Left lung (tissue), 10 donors: Measurements from ENCODE around the gene SPAAR. TPM values are rescaled to one million over a fixed set of nuclear protein-coding genes. Genes with fewer than 3 reads are reported as not detected.

Source experiments
- ATAC-seq: fragments of 200-7000 bp; cut with Tn5 transposase; one replicate; pipeline ENCODE4 v1.9.1; 2020; ENCODE audit warnings: moderate library complexity
- DNase-seq, 4 donors: peaks; one replicate each; pipeline ENCODE4 v3.0.0-alpha.2; 2013 to 2020
- H3K27ac ChIP-seq, 2 donors: fragments of 200-600 bp; sonication (generic) in 1 of 2; one replicate each; pipeline versions ENCODE4 v1.5.0 to v1.8.0; 2020 to 2021
- H3K27me3 ChIP-seq, 2 donors: fragments of 200-600 bp; sonication (generic) in 1 of 2; one replicate each; pipeline versions ENCODE4 v1.5.0 to v1.8.0; 2020 to 2021
- H3K36me3 ChIP-seq, 2 donors: fragments of 200-600 bp; sonication (generic) in 1 of 2; one replicate each; pipeline versions ENCODE4 v1.5.0 to v1.8.0; 2020 to 2021
- H3K4me1 ChIP-seq, 2 donors: fragments of 200-600 bp; one replicate each; pipeline ENCODE4 v1.8.0; 2021
- H3K4me3 ChIP-seq, 2 donors: fragments of 200-600 bp; sonication (generic) in 1 of 2; one replicate each; pipeline versions ENCODE4 v1.5.0 to v1.8.0; 2020 to 2021; ENCODE audit warnings: mild to moderate bottlenecking in 1 of 2
- H3K9me3 ChIP-seq, 2 donors: fragments of 200-600 bp; sonication (generic) in 1 of 2; one replicate each; pipeline versions ENCODE4 v1.5.0 to v1.8.0; 2020 to 2021
- CTCF ChIP-seq, 2 donors: fragments of 200-600 bp; sonication (generic) in 1 of 2; IDR thresholded peaks; one replicate each; pipeline versions ENCODE4 v1.5.0 to v1.8.0; 2021; ENCODE audit warnings: antibody characterized with exemption in 2 of 2
- intact Hi-C, 2 donors: fragments of 100-400 bp; cut with DNase I; formaldehyde crosslinking; loops; one replicate each; pipeline versions ENCODE4 v1.11.2 to v1.14.2; 2022
- polyA plus RNA-seq, 6 donors: library from polyadenylated mRNA; unstranded; fragments of 120-200 nt; gene quantifications; one replicate each; pipeline ENCODE4 v1.2.1, GENCODE V29; 2013; ENCODE audit not compliant: insufficient read length in 6 of 6
- total RNA-seq, 2 donors: library from RNA; stranded (reverse); fragmentation: NEBNext Ultra II Directional; extraction: Animal tissue kit (Norgen Biotek cat#: 25700); gene quantifications; one replicate each; pipeline ENCODE4 v1.2.1, GENCODE V29; 2021
- donor health status: DM: no; HTN: yes; CAD: no.
- donor health status: DM: no; HTN: no; CAD: no.

The SPAAR gene
- total and polyA plus RNA-seq, 8 donors = 2.9 to 6.8 (median 3.7) TPM

- Histone ChIP-seq H3K27ac (peak overlapping the region; percentile 91 to 95), H3K4me1 (peaks cover 54 to 82% of the 10 kb centered on the region in 2 donors), H3K9me3 (no peaks in the 10 kb centered on the region), H3K4me3 (no peak overlapping the region), H3K36me3 (no peaks in the 10 kb centered on the region), H3K27me3 (no peaks in the 10 kb centered on the region)
- no peak for TF ChIP-seq CTCF (IDR thresholded peaks at IDR 0.05)
- ATAC-seq = peak; percentile 67
- DNase-seq = peak in 3 of 4 donors; percentile 24 to 84 (median 75)
- intact Hi-C loops = loop anchor here in 1 of 2 donors (5.0 kb wide), 1 partner anchor 40 kb away; no protein-coding TSS in a partner anchor
Measured at GRCh38 chr9:35906923-35907699, 2.2 kb upstream of the SPAAR start.

- H3K4me1 ChIP-seq = peaks cover 54 to 81% of the 10 kb centered on the region in 2 donors
- peak; percentile 63 for ATAC-seq
- no peaks in the 10 kb centered on the region for H3K27me3 ChIP-seq
- no peak overlapping the region for H3K4me3 ChIP-seq
- H3K36me3 ChIP-seq = no peaks in the 10 kb centered on the region
- H3K27ac ChIP-seq = peak overlapping the region; percentile 91 to 95
- intact Hi-C loops = loop anchor here in 1 of 2 donors (5.0 kb wide), 1 partner anchor 39 kb away; no protein-coding TSS in a partner anchor
- TF ChIP-seq CTCF (IDR thresholded peaks at IDR 0.05) = no peak
- H3K9me3 ChIP-seq = no peaks in the 10 kb centered on the region
- peak in 3 of 4 donors; percentile 40 to 73 (median 67) for DNase-seq
Measured at GRCh38 chr9:35907711-35908503, 1.4 kb upstream of the SPAAR start.

GRCh38 chr9:35908504-35909125, 675 bp upstream of the SPAAR start:
- no peaks in the 10 kb centered on the region for H3K9me3 ChIP-seq
- peak in 1 of 4 donors; percentile 46 for DNase-seq
- no peak for TF ChIP-seq CTCF (IDR thresholded peaks at IDR 0.05)
- no peaks in the 10 kb centered on the region for H3K36me3 ChIP-seq
- no peak overlapping the region for H3K4me3 ChIP-seq
- H3K4me1 ChIP-seq = peaks cover 54 to 75% of the 10 kb centered on the region in 2 donors
- no peaks in the 10 kb centered on the region for H3K27me3 ChIP-seq
- ATAC-seq = no peak
- intact Hi-C loops = loop anchor here in 1 of 2 donors (5.0 kb wide), 1 partner anchor 39 kb away; no protein-coding TSS in a partner anchor
- H3K27ac ChIP-seq = peak overlapping the region; percentile 91 to 95

- Histone ChIP-seq H3K27me3 (no peaks in the 10 kb centered on the region), H3K36me3 (no peaks in the 10 kb centered on the region), H3K4me3 (peak overlapping the region in 1 of 2 donors; percentile 30), H3K27ac (peak overlapping the region; percentile 91 to 95), H3K9me3 (no peaks in the 10 kb centered on the region), H3K4me1 (peaks cover 50 to 70% of the 10 kb centered on the region in 2 donors)
- ATAC-seq (no peak), DNase-seq (no peak)
- intact Hi-C loops = loop anchor here in 1 of 2 donors (5.0 kb wide), 1 partner anchor 37 kb away; no protein-coding TSS in a partner anchor
- no peak for TF ChIP-seq CTCF (IDR thresholded peaks at IDR 0.05)
Measured at GRCh38 chr9:35909687-35910612, 660 bp downstream of the SPAAR start.
